ENCODE data around the gene CCDC71.
A peak's percentile ranks its signal among the peaks of the same experiment; 100 is the strongest.

CCDC71 gene

DNA sequence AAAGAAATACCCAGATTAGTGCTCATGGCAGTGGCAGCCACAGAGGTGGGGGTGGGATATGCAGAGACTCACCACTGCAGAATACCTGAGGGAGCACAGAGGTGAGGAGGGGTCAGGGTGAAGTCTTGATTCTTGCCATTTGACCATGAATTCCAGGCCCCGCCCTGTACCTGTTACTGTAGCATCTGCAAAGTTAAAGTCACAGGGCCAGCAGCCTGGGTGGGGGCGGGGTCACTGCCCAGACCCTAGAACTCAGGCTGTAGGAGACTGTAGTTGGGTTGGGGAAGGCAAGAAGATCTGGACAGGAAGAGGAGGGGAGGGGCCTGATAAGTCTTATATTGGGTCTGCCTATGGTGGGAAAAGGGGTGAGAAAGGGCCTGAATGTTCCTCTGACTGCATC, 14.5 kb downstream of the CCDC71 start:
- ChIA-PET CTCF (interaction anchor here (0.8 kb wide), 1 partner anchor 19 kb away, joined by 3 read pairs; the partner anchor contains the start of gene KLHDC8B), POLR2A (interaction anchor here (0.6 to 0.7 kb wide), 2 partner anchors 19 to 1215 kb away, joined by 3 read pairs; no protein-coding TSS in a partner anchor)
- H3K4me1 ChIP-seq (ENCODE audit: control insufficient read depth, insufficient read depth, low read length): no peaks in the 10 kb centered on the region
- H3K27ac ChIP-seq (ENCODE audit: extremely low read depth, low read depth, low read length): no peak overlapping the region
- TF ChIP-seq ZNF274 (IDR thresholded peaks at IDR 0.05; ENCODE audit: low read length) (no peak), ZNF274 (tag by site-specific recombination; IDR thresholded peaks at IDR 0.05; ENCODE audit: borderline replicate concordance) (no peak), ZNF843 (tag by site-specific recombination; IDR thresholded peaks at IDR 0.05) (no peak), ZBTB1 (tag by site-specific recombination; IDR thresholded peaks at IDR 0.05) (no peak), ZNF654 (tag by site-specific recombination; IDR thresholded peaks at IDR 0.05; ENCODE audit: low read depth) (no peak), REPIN1 (tag by site-specific recombination; IDR thresholded peaks at IDR 0.05; ENCODE audit: low read depth) (no peak)
- TF ChIP-seq, protein P1, sequence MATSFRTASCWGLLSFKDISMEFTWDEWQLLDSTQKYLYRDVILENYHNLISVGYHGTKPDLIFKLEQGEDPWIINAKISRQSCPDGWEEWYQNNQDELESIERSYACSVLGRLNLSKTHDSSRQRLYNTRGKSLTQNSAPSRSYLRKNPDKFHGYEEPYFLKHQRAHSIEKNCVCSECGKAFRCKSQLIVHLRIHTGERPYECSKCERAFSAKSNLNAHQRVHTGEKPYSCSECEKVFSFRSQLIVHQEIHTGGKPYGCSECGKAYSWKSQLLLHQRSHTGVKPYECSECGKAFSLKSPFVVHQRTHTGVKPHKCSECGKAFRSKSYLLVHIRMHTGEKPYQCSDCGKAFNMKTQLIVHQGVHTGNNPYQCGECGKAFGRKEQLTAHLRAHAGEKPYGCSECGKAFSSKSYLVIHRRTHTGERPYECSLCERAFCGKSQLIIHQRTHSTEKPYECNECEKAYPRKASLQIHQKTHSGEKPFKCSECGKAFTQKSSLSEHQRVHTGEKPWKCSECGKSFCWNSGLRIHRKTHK (tag by site-specific recombination; IDR thresholded peaks at IDR 0.05): no peak
- TF ChIP-seq, protein P2, sequence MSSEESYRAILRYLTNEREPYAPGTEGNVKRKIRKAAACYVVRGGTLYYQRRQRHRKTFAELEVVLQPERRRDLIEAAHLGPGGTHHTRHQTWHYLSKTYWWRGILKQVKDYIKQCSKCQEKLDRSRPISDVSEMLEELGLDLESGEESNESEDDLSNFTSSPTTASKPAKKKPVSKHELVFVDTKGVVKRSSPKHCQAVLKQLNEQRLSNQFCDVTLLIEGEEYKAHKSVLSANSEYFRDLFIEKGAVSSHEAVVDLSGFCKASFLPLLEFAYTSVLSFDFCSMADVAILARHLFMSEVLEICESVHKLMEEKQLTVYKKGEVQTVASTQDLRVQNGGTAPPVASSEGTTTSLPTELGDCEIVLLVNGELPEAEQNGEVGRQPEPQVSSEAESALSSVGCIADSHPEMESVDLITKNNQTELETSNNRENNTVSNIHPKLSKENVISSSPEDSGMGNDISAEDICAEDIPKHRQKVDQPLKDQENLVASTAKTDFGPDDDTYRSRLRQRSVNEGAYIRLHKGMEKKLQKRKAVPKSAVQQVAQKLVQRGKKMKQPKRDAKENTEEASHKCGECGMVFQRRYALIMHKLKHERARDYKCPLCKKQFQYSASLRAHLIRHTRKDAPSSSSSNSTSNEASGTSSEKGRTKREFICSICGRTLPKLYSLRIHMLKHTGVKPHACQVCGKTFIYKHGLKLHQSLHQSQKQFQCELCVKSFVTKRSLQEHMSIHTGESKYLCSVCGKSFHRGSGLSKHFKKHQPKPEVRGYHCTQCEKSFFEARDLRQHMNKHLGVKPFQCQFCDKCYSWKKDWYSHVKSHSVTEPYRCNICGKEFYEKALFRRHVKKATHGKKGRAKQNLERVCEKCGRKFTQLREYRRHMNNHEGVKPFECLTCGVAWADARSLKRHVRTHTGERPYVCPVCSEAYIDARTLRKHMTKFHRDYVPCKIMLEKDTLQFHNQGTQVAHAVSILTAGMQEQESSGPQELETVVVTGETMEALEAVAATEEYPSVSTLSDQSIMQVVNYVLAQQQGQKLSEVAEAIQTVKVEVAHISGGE (tag by site-specific recombination; conservative IDR thresholded peaks at IDR 0.05; ENCODE audit: low read depth): no peak
- no peaks in the 10 kb centered on the region for H3K36me3 ChIP-seq (ENCODE audit: control insufficient read depth in 2 of 2, insufficient read depth in 1 of 2, low read length in 2 of 2)
- no peak overlapping the region for H3K4me3 ChIP-seq (ENCODE audit: low read depth, low read length)
- H3K9me3 ChIP-seq (ENCODE audit: control insufficient read depth, insufficient read depth, low read depth, low read length): no peaks in the 10 kb centered on the region

DNA sequence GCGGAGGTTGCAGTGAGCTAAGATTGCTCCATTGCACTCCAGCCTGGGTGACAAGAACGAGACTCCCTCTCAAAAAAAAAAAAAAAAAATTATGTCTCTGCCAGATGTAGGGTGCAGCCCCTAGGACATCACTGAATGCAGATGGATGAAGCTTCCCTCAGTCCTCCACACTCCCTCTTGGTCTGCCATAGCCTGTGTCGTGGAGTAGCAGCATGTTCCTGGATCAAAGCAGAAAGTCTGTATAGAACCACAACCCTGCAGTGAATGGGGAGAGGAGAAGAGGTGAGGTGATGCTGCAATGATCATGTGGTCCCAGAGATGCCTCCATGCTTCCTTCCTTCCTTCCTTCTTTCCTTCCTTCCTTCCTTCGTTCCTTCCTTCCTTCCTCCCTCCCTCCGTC, 18.0 kb downstream of the CCDC71 start:
- POLR2A ChIA-PET: interaction anchor here (0.7 kb wide), 1 partner anchor 62 kb away, joined by 4 read pairs; no protein-coding TSS in a partner anchor
- CTCF ChIA-PET: no interaction called here
- no peaks in the 10 kb centered on the region for H3K4me1 ChIP-seq (ENCODE audit: control insufficient read depth, insufficient read depth, low read length)
- H3K36me3 ChIP-seq (ENCODE audit: control insufficient read depth in 2 of 2, insufficient read depth in 1 of 2, low read length in 2 of 2): no peaks in the 10 kb centered on the region
- H3K9me3 ChIP-seq (ENCODE audit: control insufficient read depth, insufficient read depth, low read depth, low read length): no peaks in the 10 kb centered on the region
- TF ChIP-seq ZNF366 (tag by site-specific recombination; conservative IDR thresholded peaks at IDR 0.05) (peak; percentile 82), KLF1 (tag by site-specific recombination; IDR thresholded peaks at IDR 0.05) (no peak)
- H3K27ac ChIP-seq (ENCODE audit: extremely low read depth, low read depth, low read length): no peak overlapping the region
- H3K4me3 ChIP-seq (ENCODE audit: low read depth, low read length): no peak overlapping the region

DNA sequence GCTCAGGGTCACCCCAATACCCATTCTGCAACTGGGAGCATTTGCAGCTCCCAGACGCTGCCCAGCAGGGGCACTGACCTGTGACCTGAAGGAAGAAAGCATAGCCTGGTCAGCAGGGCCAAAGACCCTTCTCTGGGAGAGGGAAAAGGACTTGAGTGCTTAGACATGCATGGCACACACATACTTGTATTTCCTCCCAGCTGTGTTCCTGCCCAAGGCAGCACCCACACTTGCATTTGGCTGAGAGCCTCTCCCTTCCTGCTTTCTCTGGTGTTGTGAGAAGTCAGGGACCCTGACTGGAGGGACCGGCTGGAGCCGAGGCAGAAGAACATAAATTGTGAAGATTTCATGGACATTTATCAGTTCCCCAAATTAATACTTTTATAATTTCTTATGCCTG, 26.1 kb downstream of the CCDC71 start:
- no peaks in the 10 kb centered on the region for H3K9me3 ChIP-seq (ENCODE audit: control insufficient read depth, insufficient read depth, low read depth, low read length)
- no peak overlapping the region for H3K27ac ChIP-seq (ENCODE audit: extremely low read depth, low read depth, low read length)
- H3K36me3 ChIP-seq (ENCODE audit: control insufficient read depth in 2 of 2, insufficient read depth in 1 of 2, low read length in 2 of 2): no peaks in the 10 kb centered on the region
- CTCF ChIA-PET: interaction anchor here (0.6 to 0.7 kb wide), 2 partner anchors 399 to 685 kb away, joined by 3 to 4 read pairs; no protein-coding TSS in a partner anchor
- H3K4me3 ChIP-seq (ENCODE audit: low read depth, low read length): no peak overlapping the region
- no peaks in the 10 kb centered on the region for H3K4me1 ChIP-seq (ENCODE audit: control insufficient read depth, insufficient read depth, low read length)
- POLR2A ChIA-PET: no interaction called here
- TF ChIP-seq ZNF48 (tag by site-specific recombination; IDR thresholded peaks at IDR 0.05) (no peak), GLI2 (tag by site-specific recombination; IDR thresholded peaks at IDR 0.05; ENCODE audit: borderline replicate concordance, low read depth) (no peak)

DNA sequence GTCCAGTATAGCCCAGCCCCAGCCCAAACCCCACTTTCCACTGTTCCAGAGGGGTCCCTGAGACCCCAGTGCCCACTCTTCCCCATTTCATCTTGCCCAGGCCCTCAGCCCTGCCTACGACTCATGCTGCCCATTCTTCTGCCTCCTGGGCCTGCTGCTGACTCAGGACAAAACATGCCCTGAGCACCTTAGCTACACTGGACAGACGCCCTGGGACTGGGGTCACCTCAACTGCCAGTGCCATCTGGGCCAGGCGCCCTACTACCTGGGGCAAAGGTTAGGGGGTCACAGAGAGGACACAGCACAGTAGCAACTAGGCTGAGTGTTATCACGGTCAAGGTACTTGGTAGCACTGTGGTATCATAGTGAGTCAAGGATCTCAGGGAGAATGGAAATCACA, 30.6 kb downstream of the CCDC71 start:
- ChIA-PET CTCF (interaction anchor here (0.6 kb wide), 1 partner anchor 246 kb away, joined by 3 read pairs; no protein-coding TSS in a partner anchor), POLR2A (no interaction called here)

More for the DNA sequence above, 30.6 kb downstream of the CCDC71 start:
- H3K4me1 ChIP-seq (ENCODE audit: control insufficient read depth, insufficient read depth, low read length): no peaks in the 10 kb centered on the region; the same call in 1 of the 2 replicates
- H3K4me3 ChIP-seq (ENCODE audit: low read depth, low read length): no peak overlapping the region
- H3K36me3 ChIP-seq (ENCODE audit: control insufficient read depth in 2 of 2, insufficient read depth in 1 of 2, low read length in 2 of 2): peaks cover 0 to 13% of the 10 kb centered on the region in 2 experiments; a peak in 1 of 3 replicates
- H3K9me3 ChIP-seq (ENCODE audit: control insufficient read depth, insufficient read depth, low read depth, low read length): no peaks in the 10 kb centered on the region
- no peak overlapping the region for H3K27ac ChIP-seq (ENCODE audit: extremely low read depth, low read depth, low read length)
- no peak for TF ChIP-seq ZNF354C (tag by site-specific recombination; IDR thresholded peaks at IDR 0.05; ENCODE audit: borderline replicate concordance, low read depth)
- TF ChIP-seq ZNF785 (tag by site-specific recombination; IDR thresholded peaks at IDR 0.05): no peak
- TF ChIP-seq, protein P3, sequence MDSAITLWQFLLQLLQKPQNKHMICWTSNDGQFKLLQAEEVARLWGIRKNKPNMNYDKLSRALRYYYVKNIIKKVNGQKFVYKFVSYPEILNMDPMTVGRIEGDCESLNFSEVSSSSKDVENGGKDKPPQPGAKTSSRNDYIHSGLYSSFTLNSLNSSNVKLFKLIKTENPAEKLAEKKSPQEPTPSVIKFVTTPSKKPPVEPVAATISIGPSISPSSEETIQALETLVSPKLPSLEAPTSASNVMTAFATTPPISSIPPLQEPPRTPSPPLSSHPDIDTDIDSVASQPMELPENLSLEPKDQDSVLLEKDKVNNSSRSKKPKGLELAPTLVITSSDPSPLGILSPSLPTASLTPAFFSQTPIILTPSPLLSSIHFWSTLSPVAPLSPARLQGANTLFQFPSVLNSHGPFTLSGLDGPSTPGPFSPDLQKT (IDR thresholded peaks at IDR 0.05; ENCODE audit: borderline replicate concordance, low read depth, low read length): no peak
- TF ChIP-seq SCRT1 (tag by site-specific recombination; IDR thresholded peaks at IDR 0.05; ENCODE audit: borderline replicate concordance): no peak
- TF ChIP-seq, protein P4, sequence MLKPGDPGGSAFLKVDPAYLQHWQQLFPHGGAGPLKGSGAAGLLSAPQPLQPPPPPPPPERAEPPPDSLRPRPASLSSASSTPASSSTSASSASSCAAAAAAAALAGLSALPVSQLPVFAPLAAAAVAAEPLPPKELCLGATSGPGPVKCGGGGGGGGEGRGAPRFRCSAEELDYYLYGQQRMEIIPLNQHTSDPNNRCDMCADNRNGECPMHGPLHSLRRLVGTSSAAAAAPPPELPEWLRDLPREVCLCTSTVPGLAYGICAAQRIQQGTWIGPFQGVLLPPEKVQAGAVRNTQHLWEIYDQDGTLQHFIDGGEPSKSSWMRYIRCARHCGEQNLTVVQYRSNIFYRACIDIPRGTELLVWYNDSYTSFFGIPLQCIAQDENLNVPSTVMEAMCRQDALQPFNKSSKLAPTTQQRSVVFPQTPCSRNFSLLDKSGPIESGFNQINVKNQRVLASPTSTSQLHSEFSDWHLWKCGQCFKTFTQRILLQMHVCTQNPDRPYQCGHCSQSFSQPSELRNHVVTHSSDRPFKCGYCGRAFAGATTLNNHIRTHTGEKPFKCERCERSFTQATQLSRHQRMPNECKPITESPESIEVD (tag by site-specific recombination; IDR thresholded peaks at IDR 0.05): no peak
- TF ChIP-seq MYNN (tag by site-specific recombination; IDR thresholded peaks at IDR 0.05; ENCODE audit: borderline replicate concordance): no peak

Data from HEK293 (cell line).